ENCODE measurements around the gene FRRS1.

GRCh38 chr1:99672038-99672437, 94.4 kb downstream of the FRRS1 start:
- no peak for TF ChIP-seq EP300 (IDR thresholded peaks at IDR 0.05)
- TF ChIP-seq CTCF (IDR thresholded peaks at IDR 0.05), result no peak
- no peak for TF ChIP-seq POLR2AphosphoS5 (IDR thresholded peaks at IDR 0.05)
- TF ChIP-seq POLR2A (IDR thresholded peaks at IDR 0.05), result no peak
